SJSA1 (cell line): ENCODE measurements around the gene DNAJC8. TPM values are rescaled to one million over a fixed set of nuclear protein-coding genes. Genes with fewer than 3 reads are reported as not detected.

ENCODE experiments used
- DNase-seq, 2 experiments: peaks; one replicate each; pipeline ENCODE4 v3.0.0-alpha.2; 2015 to 2020; ENCODE audit warnings: low spot score in 2 of 2, low read depth in 1 of 2
- H3K27ac ChIP-seq: fragments of 250-450 bp; sonication (Bioruptor Pico); 2 replicates; pipeline ENCODE4 v1.5.1; 2020; ENCODE audit warnings: mild to moderate bottlenecking, moderate library complexity
- H3K27me3 ChIP-seq: fragments of 250-450 bp; sonication (Bioruptor Pico); replicated peaks from 2 replicates; pipeline ENCODE4 v1.5.1; 2020; ENCODE audit warnings: mild to moderate bottlenecking, moderate library complexity
- H3K36me3 ChIP-seq: fragments of 250-450 bp; sonication (Bioruptor Pico); 2 replicates; pipeline ENCODE4 v1.5.1; 2020; ENCODE audit warnings: mild to moderate bottlenecking
- H3K4me1 ChIP-seq: fragments of 250-450 bp; sonication (Bioruptor Pico); replicated peaks from 2 replicates; pipeline ENCODE4 v1.6.1; 2021; ENCODE audit warnings: mild to moderate bottlenecking
- H3K4me3 ChIP-seq: fragments of 250-450 bp; sonication (Bioruptor Pico); 2 replicates; pipeline ENCODE4 v1.5.1; 2020; ENCODE audit warnings: mild to moderate bottlenecking
- H3K9me3 ChIP-seq: fragments of 250-450 bp; sonication (Bioruptor Pico); replicated peaks from 2 replicates; pipeline ENCODE4 v1.5.1; 2020; ENCODE audit warnings: mild to moderate bottlenecking
- total RNA-seq: library from RNA; depleted of rRNA; stranded (reverse); fragments of >200 nt; shearing (Covaris generic); gene quantifications from 2 replicates; pipeline ENCODE4 v1.2.3, GENCODE V29; 2014

The DNAJC8 gene
- total RNA-seq, 1 experiment from 2014 or later = 116 TPM

GRCh38 chr1:28178690-28179485 lies 53.9 kb downstream of the DNAJC8 start:
- peaks cover 19% of the 10 kb centered on the region for H3K4me1 ChIP-seq
- H3K27ac ChIP-seq = no peak overlapping the region
- no peaks in the 10 kb centered on the region for H3K27me3 ChIP-seq
- no peaks in the 10 kb centered on the region for H3K36me3 ChIP-seq
- no peaks in the 10 kb centered on the region for H3K9me3 ChIP-seq
- DNase-seq = no peak
- H3K4me3 ChIP-seq = no peak overlapping the region

- peaks cover 41% of the 10 kb centered on the region for H3K4me1 ChIP-seq
- no peaks in the 10 kb centered on the region for H3K27me3 ChIP-seq
- H3K36me3 ChIP-seq = no peaks in the 10 kb centered on the region
- H3K9me3 ChIP-seq = no peaks in the 10 kb centered on the region
- H3K27ac ChIP-seq = no peak within 1 kb of the TSS
- no peak within 1 kb of the TSS for H3K4me3 ChIP-seq
- no peak for DNase-seq
These were observed 56.0 kb downstream of the DNAJC8 start, which contains the start of gene PTAFR for GRCh38 chr1:28176492-28177470. Gene PTAFR (minus strand): TSS chr1:28176690. CDS start chr1:28151021, 25,669 bp downstream.

- H3K27me3 ChIP-seq = no peaks in the 10 kb centered on the region
- no peaks in the 10 kb centered on the region for H3K36me3 ChIP-seq
- no peaks in the 10 kb centered on the region for H3K9me3 ChIP-seq
- peaks cover 43% of the 10 kb centered on the region for H3K4me1 ChIP-seq
- H3K27ac ChIP-seq = no peak overlapping the region
- H3K4me3 ChIP-seq = no peak overlapping the region
- no peak for DNase-seq
These were observed 56.8 kb downstream of the DNAJC8 start for GRCh38 chr1:28175955-28176485.

- Histone ChIP-seq H3K9me3 (no peaks in the 10 kb centered on the region), H3K27ac (peak overlapping the region; percentile 94), H3K27me3 (no peaks in the 10 kb centered on the region), H3K4me3 (no peak overlapping the region), H3K4me1 (peaks cover 55% of the 10 kb centered on the region), H3K36me3 (no peaks in the 10 kb centered on the region)
- DNase-seq = no peak
These were observed 58.9 kb downstream of the DNAJC8 start for GRCh38 chr1:28173980-28174297.

- peaks cover 61% of the 10 kb centered on the region for H3K4me1 ChIP-seq
- no peaks in the 10 kb centered on the region for H3K9me3 ChIP-seq
- H3K4me3 ChIP-seq = no peak overlapping the region
- no peaks in the 10 kb centered on the region for H3K36me3 ChIP-seq
- H3K27me3 ChIP-seq = no peaks in the 10 kb centered on the region
- peak; percentile 91 to 92 for DNase-seq
- H3K27ac ChIP-seq = peak overlapping the region; percentile 94
These were observed 59.5 kb downstream of the DNAJC8 start for GRCh38 chr1:28173151-28173979.

- H3K27ac ChIP-seq = peak overlapping the region; percentile 94
- DNase-seq = no peak
These were observed 60.1 kb downstream of the DNAJC8 start for GRCh38 chr1:28172713-28173150.

GRCh38 chr1:28171246-28171645 lies 61.6 kb downstream of the DNAJC8 start:
- no peak for DNase-seq
- H3K36me3 ChIP-seq = no peaks in the 10 kb centered on the region
- H3K27me3 ChIP-seq = no peaks in the 10 kb centered on the region
- no peak overlapping the region for H3K27ac ChIP-seq
- peaks cover 62% of the 10 kb centered on the region for H3K4me1 ChIP-seq
- H3K4me3 ChIP-seq = no peak overlapping the region
- H3K9me3 ChIP-seq = no peaks in the 10 kb centered on the region

More at GRCh38 chr1:28172713-28173150, 60.1 kb downstream of the DNAJC8 start:
- no peaks in the 10 kb centered on the region for H3K27me3 ChIP-seq
- H3K36me3 ChIP-seq = no peaks in the 10 kb centered on the region
- peaks cover 62% of the 10 kb centered on the region for H3K4me1 ChIP-seq
- no peak overlapping the region for H3K4me3 ChIP-seq
- no peaks in the 10 kb centered on the region for H3K9me3 ChIP-seq

GRCh38 chr1:28170001-28170596 lies 62.7 kb downstream of the DNAJC8 start:
- no peak overlapping the region for H3K4me3 ChIP-seq
- H3K36me3 ChIP-seq = no peaks in the 10 kb centered on the region
- no peak for DNase-seq

GRCh38 chr1:28163496-28164161 lies 69.2 kb downstream of the DNAJC8 start:
- Histone ChIP-seq H3K36me3 (no peaks in the 10 kb centered on the region), H3K4me1 (peaks cover 33% of the 10 kb centered on the region), H3K27me3 (no peaks in the 10 kb centered on the region), H3K4me3 (no peak overlapping the region), H3K9me3 (no peaks in the 10 kb centered on the region), H3K27ac (no peak overlapping the region)
- DNase-seq = no peak

More at GRCh38 chr1:28170001-28170596, 62.7 kb downstream of the DNAJC8 start:
- H3K4me1 ChIP-seq = peaks cover 54% of the 10 kb centered on the region
- no peak overlapping the region for H3K27ac ChIP-seq
- H3K9me3 ChIP-seq = no peaks in the 10 kb centered on the region
- no peaks in the 10 kb centered on the region for H3K27me3 ChIP-seq

GRCh38 chr1:28162151-28162550 lies 70.7 kb downstream of the DNAJC8 start:
- no peak for DNase-seq
- Histone ChIP-seq H3K27ac (no peak overlapping the region), H3K36me3 (no peaks in the 10 kb centered on the region), H3K27me3 (no peaks in the 10 kb centered on the region), H3K9me3 (no peaks in the 10 kb centered on the region), H3K4me1 (peaks cover 29% of the 10 kb centered on the region), H3K4me3 (no peak overlapping the region)

GRCh38 chr1:28161751-28162150 lies 71.1 kb downstream of the DNAJC8 start:
- H3K4me3 ChIP-seq = no peak overlapping the region
- peak overlapping the region; percentile 91; the same call in 1 of the 2 replicates for H3K27ac ChIP-seq
- DNase-seq = no peak
- no peaks in the 10 kb centered on the region for H3K9me3 ChIP-seq
- no peaks in the 10 kb centered on the region for H3K27me3 ChIP-seq
- peaks cover 31% of the 10 kb centered on the region for H3K4me1 ChIP-seq
- H3K36me3 ChIP-seq = no peaks in the 10 kb centered on the region

- Histone ChIP-seq H3K27ac (peak overlapping the region; percentile 91), H3K36me3 (no peaks in the 10 kb centered on the region), H3K27me3 (no peaks in the 10 kb centered on the region), H3K4me1 (peaks cover 38% of the 10 kb centered on the region), H3K9me3 (no peaks in the 10 kb centered on the region), H3K4me3 (no peak overlapping the region)
- peak; percentile 86 for DNase-seq
These were observed 72.0 kb downstream of the DNAJC8 start for GRCh38 chr1:28160782-28161266.
